ENCODE results near the gene TIMM50. TPM values are rescaled to one million over a fixed set of nuclear protein-coding genes. Genes with fewer than 3 reads are reported as not detected.

TIMM50 gene
- total and polyA plus RNA-seq, 8 donors = 35.0 to 106 (median 50.5) TPM

DNA sequence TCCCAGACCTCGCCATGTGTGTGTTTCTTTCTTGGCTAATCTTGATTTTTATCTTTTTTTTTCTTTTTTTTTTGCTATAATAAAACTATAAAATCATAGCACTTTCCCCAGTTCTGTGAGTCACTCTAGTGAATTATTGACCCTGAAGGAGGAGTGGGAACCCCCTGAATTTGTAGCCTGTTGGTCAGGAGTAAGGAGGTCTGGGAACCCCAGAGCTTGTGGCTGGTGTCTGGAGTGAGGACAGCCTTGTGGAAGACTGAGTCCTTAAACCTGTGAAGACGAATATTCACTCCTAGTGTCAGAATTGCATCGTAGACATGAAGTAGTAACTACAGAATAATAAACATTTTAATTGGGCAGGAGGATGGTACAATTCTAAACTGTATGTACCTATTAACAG lies 44.6 kb downstream of the TIMM50 start:
- intact Hi-C loops (cut with DNase I; ENCODE audit: low total_unique reads) = no loop called here
- 86 to 97% (median 95%) methylated on average over 3 of the region's 3 CpGs for WGBS, 5 donors
- no peaks in the 10 kb centered on the region for H3K9me3 ChIP-seq
- no peak overlapping the region for H3K4me3 ChIP-seq
- TF ChIP-seq POLR2AphosphoS5 (IDR thresholded peaks at IDR 0.05) (no peak), EP300 (IDR thresholded peaks at IDR 0.05) (no peak), CTCF (IDR thresholded peaks at IDR 0.05) (no peak), POLR2A (IDR thresholded peaks at IDR 0.05) (no peak)
- peaks cover 0 to 7% (median under 1%) of the 10 kb centered on the region in 4 donors for H3K4me1 ChIP-seq
- no peak overlapping the region for H3K27ac ChIP-seq
- peaks cover 0 to 6% (median 2%) of the 10 kb centered on the region in 4 donors for H3K36me3 ChIP-seq
- no peak for DNase-seq
- H3K27me3 ChIP-seq = no peaks in the 10 kb centered on the region

DNA sequence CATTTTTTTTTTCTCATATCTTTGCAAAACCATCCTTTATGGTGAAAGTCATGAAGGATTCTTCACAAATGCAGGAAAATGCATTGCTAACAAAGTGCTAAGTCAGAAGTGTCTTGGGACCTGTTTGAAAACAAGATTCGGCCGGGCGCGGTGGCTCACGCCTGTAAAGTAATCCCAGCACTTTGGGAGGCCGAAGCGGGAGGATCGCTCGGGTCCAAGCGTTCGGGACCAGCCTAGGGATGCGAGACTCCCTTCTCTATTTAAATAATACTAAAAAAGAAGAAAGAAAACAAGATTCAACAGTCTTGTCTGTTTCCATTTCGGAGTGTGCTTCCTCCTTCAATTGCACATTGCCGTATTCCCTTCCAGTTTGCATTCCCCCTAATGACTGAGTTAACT lies 51.2 kb downstream of the TIMM50 start:
- intact Hi-C loops (cut with DNase I; ENCODE audit: low total_unique reads) = loop anchor here (10.0 kb wide), 1 partner anchor 57 kb away; no protein-coding TSS in a partner anchor
- DNase-seq = no peak
- no peak for TF ChIP-seq CTCF (IDR thresholded peaks at IDR 0.05)
- TF ChIP-seq EP300 (IDR thresholded peaks at IDR 0.05) = no peak
- TF ChIP-seq POLR2A (IDR thresholded peaks at IDR 0.05) = no peak
- TF ChIP-seq POLR2AphosphoS5 (IDR thresholded peaks at IDR 0.05) = no peak
- Histone ChIP-seq H3K27me3 (no peaks in the 10 kb centered on the region), H3K4me3 (peak overlapping the region; percentile 70 to 97 (median 80)), H3K27ac (peak overlapping the region; percentile 76 to 92 (median 83)), H3K36me3 (peaks cover 0 to 6% (median 2%) of the 10 kb centered on the region in 4 donors), H3K4me1 (peaks cover 0 to 34% (median 19%) of the 10 kb centered on the region in 4 donors), H3K9me3 (no peaks in the 10 kb centered on the region)
- WGBS, 5 donors = 33 to 56% (median 42%) methylated on average over 14 of the region's 14 CpGs

- peak; percentile 97 to 99 for DNase-seq
- Histone ChIP-seq H3K27me3 (no peaks in the 10 kb centered on the region), H3K36me3 (peaks cover 0 to 5% (median 2%) of the 10 kb centered on the region in 4 donors), H3K27ac (peak within 1 kb of the TSS; percentile 76 to 92 (median 83)), H3K4me3 (peak within 1 kb of the TSS; percentile 70 to 97 (median 80)), H3K9me3 (no peaks in the 10 kb centered on the region), H3K4me1 (peaks cover 0 to 36% (median 19%) of the 10 kb centered on the region in 4 donors)
- peak; percentile 69 to 95 (median 93) for TF ChIP-seq POLR2AphosphoS5 (IDR thresholded peaks at IDR 0.05)
- TF ChIP-seq POLR2A (IDR thresholded peaks at IDR 0.05) = peak in 1 of 4 donors; percentile 18
- TF ChIP-seq CTCF (IDR thresholded peaks at IDR 0.05) = peak in 5 of 7 experiments; percentile 89 to 100 (median 98)
- TF ChIP-seq EP300 (IDR thresholded peaks at IDR 0.05) = no peak
- WGBS, 5 donors = 0 to 1% (median 0%) methylated on average over 29 to 65 of the region's 65 CpGs
- intact Hi-C loops (cut with DNase I; ENCODE audit: low total_unique reads) = loop anchor here (10.0 kb wide), 1 partner anchor 58 kb away; no protein-coding TSS in a partner anchor
Measured at GRCh38 chr19:39532233-39533002, 51.8 kb downstream of the TIMM50 start, which contains the start of gene EID2B. TSS of gene EID2B (minus strand) at chr19:39532852. CDS start at chr19:39532802, 50 bp downstream.

DNA sequence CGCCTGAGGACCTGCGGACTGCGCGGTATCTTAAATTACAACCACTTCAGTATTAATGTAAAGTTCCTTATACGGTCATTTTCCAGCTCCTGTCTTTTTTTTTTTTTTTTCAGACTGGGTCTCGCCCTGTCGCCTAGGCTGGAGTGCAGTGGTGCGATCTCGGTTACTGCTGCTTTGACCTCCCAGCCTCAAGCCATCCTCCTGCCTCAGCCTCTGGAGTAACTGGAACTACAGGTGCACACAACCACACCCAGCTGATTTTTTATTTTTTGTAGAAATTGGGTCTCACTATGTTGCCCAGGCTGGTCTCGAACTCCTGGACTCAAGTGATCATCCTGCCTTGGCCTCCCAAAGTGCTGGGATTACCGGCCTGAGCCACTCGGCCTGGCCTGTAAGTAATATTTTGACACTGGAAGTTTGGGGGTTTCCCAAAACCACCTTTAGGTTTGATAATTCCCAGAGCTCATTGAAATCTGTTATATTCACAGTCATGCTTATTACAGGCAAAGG lies 52.4 kb downstream of the TIMM50 start:
- DNase-seq = no peak
- no peaks in the 10 kb centered on the region for H3K9me3 ChIP-seq
- H3K27ac ChIP-seq = peak overlapping the region in 2 of 5 donors; percentile 84 to 92
- WGBS, 5 donors = 17 to 24% (median 23%) methylated on average over 12 of the region's 12 CpGs
- no peaks in the 10 kb centered on the region for H3K27me3 ChIP-seq
- intact Hi-C loops (cut with DNase I; ENCODE audit: low total_unique reads) = loop anchor here (10.0 kb wide), 1 partner anchor 58 kb away; no protein-coding TSS in a partner anchor
- TF ChIP-seq POLR2A (IDR thresholded peaks at IDR 0.05) (no peak), CTCF (IDR thresholded peaks at IDR 0.05) (peak in 1 of 7 experiments; percentile 0), EP300 (IDR thresholded peaks at IDR 0.05) (no peak), POLR2AphosphoS5 (IDR thresholded peaks at IDR 0.05) (no peak)
- H3K36me3 ChIP-seq = no peaks in the 10 kb centered on the region
- peaks cover 0 to 43% (median 22%) of the 10 kb centered on the region in 4 donors for H3K4me1 ChIP-seq
- peak overlapping the region; percentile 70 to 97 (median 80) for H3K4me3 ChIP-seq
